ENCODE data around the gene ZNF883. TPM values are rescaled to one million over a fixed set of nuclear protein-coding genes. Genes with fewer than 3 reads are reported as not detected.

The ZNF883 gene
- total RNA-seq, 4 donors from 2014 or later = 1.3 to 13.3 (median 6.5) TPM

DNA sequence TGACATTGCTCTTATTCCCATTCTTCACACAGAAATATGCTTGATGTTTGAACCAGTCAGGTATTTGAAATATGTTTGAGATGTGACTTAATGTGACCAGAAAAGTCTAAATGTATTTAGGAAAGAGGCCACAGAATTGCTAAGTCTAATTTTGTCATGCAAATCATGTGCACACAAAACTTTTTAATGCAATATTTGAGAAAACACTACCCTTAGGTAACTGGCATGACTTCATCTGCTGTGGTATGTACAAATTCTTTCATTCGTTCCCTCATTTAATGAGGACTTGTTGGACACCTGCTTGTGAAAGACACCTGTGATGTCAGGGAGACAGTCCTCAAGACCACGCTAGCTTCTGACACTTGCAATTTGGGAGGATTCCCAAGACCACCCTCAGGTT lies 100.3 kb downstream of the ZNF883 start:
- Histone ChIP-seq H3K36me3 (no peaks in the 10 kb centered on the region), H3K27ac (no peak overlapping the region), H3K4me1 (no peaks in the 10 kb centered on the region), H3K9me3 (no peaks in the 10 kb centered on the region), H3K27me3 (no peaks in the 10 kb centered on the region), H3K4me3 (no peak overlapping the region)
- TF ChIP-seq CTCF (IDR thresholded peaks at IDR 0.05) = no peak
- no peak for TF ChIP-seq POLR2A (IDR thresholded peaks at IDR 0.05)
- DNase-seq = no peak
- intact Hi-C loops (cut with DNase I; ENCODE audit: low total_unique reads) = no loop called here

Other genes starting within 250 kb of the ZNF883 start
- not detected for gene SLC46A2, start 121.3 kb downstream of the ZNF883 start, total RNA-seq
- gene ZFP37, start 44.5 kb upstream of the ZNF883 start, total RNA-seq = 10 to 100 TPM in 1 of 4 donors, 1 to 10 TPM in 3; 3.8 to 17.2 (median 7.2) TPM
- 10 to 100 TPM in 1 of 4 donors, 1 to 10 TPM in 3; 3.0 to 20.0 (median 7.4) TPM for gene SLC31A2, start 138.8 kb upstream of the ZNF883 start, total RNA-seq
- 10 to 100 TPM; 14.1 to 30.3 (median 23.1) TPM for gene FKBP15, start 209.1 kb upstream of the ZNF883 start, total RNA-seq
- 10 to 100 TPM in 2 of 4 donors, 1 to 10 TPM in 1, under 1 TPM in 1; 0.51 to 20.6 (median 10.6) TPM for gene SLC31A1, start 209.4 kb upstream of the ZNF883 start, total RNA-seq

Measured in uterus (tissue), 4 donors.